NCI-H2107 (cell line): ENCODE results near the gene SLC35F4.
"Not testable (repeated sequence)": the region's sequence is repeated elsewhere in the genome, so short reads cannot be mapped to it uniquely, and the experiment has no call there.

ENCODE experiments used
- DNase-seq: peaks from one replicate; lab custom pipeline; 2025; lab: John Stamatoyannopoulos, UW

Gene SLC35F4

DNA sequence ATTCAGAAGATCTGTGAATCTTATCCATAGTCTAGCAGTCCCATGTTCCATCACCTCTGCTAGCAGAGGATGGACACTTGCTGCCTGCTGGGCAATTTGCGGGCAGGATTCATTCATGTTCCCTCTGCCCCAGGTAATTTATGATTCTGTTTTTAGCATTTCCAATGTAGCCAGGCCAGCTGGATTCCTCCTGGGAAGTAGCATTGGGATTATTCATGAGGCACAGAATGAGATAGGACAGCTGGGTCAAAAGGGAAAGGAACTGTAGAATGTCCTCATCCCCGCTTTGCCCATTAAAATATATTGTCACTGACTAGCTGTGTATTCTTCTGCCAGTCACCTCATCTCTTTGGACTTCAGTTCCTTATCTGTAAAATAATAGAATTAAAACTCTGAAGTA is 68.7 kb downstream of the SLC35F4 start:
- no peak for DNase-seq

DNA sequence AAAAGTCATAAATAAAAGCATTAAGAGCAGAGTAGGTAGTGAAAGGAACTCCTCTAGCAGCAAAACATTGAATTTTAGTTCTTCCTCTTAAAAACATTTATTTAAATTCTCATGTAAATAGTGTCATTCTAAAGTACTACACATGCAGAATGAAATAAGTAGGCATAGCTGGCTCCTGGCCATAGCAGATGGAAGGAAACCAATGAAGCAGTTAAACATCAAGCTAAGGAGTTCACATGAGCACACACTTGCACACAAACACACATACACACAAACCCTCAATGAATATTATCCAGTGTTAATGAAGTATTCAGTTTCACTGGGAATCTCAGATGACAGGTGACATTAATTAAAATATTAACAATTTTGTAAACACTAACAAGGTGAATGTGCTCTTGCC is 69.3 kb downstream of the SLC35F4 start:
- no peak for DNase-seq

DNA sequence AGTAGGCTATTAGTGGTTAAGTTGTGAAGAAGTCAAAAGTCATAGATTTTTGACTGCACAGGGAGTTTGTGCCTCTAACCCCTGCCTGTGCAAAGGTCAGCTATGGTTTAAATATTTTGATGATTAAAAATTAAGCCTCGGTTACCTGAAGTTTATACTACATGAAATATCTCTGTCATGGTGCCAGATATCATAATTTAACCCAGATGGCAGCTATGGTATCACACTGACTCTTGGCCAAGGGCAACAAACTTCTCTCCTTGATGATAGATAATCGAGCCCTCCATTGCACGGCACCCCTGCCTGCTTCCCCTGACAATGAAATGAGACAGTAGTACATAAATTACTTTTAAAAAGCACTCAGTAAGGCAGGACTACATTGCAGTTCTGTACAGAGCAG is 80.8 kb downstream of the SLC35F4 start:
- no peak for DNase-seq

DNA sequence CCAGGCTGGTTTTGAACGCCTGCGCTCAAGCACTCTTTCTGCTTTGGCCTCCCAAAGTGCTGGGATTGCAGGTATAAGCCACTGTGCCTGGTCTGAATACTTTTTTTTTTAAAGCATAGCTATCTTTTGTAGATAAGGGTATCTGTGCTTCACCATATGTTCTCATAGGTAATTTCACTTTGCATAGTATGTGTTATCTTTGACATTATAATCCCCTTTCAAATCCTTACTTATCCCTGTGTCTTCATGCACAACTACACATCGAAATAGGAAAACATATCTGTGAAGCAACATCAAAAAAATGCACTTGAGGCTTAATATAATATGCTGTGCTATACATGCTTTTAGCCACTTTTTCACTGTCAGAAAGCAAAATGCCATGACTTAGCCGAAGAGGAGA is 94.1 kb downstream of the SLC35F4 start:
- no peak for DNase-seq

DNA sequence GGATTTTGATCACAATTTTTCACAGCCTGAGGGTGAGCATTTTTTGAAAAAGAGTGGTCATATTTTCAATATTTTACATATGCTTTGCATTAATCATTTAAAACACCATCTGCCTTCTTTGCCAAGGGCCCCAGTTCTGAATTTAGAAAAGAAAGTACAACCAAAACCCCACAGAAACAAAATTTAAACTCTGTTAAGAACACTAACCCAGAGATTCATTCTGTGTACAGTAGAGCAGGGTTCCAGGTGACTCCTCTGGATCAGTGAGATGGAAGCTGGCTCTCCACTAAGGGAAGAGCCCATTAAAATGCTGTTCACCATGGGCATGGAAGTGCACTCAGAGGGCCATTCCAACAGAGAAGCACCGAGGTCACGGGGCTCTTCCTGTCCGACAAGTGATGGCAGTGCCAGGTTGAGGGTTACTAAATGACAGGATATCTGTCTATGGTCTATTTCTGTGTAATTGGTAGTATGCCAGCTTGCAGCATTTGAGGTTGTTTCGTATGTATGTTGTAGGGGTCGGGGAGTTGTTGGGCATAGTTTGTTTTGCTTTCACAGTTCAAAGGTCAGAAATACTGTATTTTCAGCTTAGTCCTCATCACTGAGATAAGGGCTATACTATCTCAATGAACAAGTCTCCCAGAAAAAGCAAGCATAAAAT is 95.9 kb downstream of the SLC35F4 start:
- DNase-seq, result no peak

DNA sequence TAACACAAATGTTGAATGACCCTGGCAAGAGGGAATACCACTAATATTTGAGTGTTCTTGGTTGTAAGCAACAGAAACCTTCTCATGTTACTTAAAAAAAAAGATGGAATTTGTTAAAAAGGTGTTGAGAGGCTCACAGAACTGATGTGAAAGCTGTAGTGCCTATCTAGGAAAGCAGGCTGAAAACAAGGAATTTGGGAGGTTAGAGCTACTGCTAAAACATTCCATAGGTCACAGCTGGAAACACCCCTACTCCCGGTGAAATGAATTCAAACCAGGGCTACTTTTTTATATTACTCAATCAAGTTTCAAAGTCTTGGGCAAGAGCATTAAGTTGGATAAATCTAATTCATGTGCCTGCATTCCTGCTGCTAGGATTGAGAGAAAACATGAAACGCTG is 104.1 kb downstream of the SLC35F4 start:
- DNase-seq, result no peak

DNA sequence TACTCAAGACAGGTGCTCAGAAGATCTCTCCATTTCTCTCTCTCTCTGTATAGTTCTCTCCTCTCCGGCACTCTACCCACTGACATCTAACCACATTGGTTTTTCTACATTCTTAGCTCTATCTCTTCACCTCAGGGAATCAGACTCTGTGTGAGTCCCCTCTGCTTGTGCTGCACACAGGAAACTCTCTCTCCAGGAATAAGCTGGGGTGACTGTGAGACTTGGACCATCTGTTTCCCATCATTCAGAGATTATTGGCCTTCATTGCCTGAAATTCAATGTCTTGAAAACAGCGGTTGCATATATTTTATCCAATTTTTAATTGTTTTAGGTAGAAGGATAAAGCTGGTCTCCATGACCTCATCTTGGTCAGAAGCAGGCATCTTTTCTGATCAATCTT is 105.0 kb downstream of the SLC35F4 start:
- no peak for DNase-seq

DNA sequence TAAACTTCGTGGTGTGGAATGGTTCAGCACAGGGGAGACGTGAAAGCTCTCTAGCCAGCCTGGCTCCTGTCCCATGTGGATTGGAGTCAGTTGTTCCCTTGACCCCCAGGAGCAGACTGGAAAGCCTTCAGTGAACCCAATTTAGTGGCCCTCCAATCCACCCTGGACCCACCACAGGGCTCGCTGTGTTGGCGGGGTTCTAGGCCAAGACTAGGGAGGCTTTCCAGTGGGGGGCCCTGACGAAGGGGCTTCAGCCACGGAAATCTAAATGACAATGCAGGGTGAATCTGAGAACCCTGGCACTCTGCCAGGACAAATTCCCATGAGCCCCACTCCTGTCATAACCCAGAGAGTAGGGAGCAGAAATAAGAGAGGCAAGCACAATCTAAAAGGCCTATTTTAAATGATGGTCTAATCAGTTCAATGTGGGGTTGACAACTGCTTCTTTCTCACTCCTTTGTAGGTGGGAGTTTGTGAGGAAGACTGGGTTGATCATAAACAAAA is 110.8 kb downstream of the SLC35F4 start:
- no peak for DNase-seq

DNA sequence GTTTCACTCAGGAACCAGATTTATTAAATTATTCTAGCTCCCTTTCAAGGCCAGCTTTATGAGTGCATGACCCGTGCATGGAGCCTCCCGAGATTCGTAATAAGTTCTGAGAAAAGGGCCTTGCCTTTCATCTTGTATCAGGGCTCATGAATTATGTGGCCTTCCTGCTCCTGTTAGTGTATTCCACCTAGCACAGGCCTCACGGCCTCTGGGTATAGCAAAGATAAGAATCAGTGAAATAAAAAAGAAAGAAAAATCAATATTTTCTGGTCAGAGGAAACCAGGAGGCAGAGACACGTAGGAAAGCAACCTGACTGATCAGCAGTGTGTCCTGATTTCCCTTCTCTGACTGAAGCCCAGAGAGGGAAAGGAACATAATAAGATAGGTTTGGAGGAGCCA is 111.4 kb downstream of the SLC35F4 start:
- DNase-seq, result no peak

DNA sequence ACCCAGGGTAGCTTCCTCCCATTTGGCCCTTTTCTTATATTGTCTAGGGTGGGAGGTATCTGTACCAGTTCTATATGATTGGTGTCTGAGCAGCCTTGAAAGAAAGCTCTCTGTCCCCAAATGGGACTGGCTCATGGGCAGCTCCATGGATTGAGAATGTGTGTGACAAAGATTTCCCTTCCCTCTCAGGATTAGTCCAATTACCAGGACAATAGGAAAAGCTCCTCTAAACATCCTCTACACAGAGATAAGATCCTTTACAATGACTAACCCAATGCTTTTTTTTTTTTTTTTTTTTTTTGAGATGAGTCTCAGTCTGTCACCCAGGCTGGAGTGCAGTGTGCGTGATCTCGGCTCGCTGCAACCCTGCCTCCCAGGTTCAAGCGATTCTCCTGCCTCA is 112.1 kb downstream of the SLC35F4 start:
- DNase-seq, result no peak

DNA sequence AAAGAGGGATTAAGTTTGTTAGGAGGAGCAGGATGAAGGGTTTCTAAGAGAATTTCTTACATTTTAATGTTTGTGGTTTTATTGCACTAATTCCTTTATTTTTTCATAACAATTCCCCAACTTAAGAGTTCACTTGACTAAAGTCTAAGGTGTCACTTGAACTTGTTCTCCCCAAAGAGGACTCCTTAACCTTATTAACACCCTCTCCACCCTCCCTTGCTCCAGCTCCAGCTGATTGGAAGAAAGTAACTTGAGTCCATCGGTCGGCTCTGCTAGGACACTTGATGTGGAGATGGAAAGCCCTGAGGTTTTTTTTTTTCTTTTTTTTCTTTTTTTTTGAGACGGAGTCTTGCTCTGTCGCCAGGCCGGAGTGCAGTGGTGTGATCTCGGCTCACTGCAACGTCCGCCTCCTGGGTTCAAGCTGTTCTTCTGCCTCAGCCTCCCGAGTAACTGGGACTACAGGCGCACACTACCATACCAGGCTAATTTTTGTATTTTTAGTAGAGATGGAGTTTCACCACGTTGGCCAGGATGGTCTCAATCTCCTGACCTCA is 113.7 kb downstream of the SLC35F4 start:
- DNase-seq, result not testable (repeated sequence)

DNA sequence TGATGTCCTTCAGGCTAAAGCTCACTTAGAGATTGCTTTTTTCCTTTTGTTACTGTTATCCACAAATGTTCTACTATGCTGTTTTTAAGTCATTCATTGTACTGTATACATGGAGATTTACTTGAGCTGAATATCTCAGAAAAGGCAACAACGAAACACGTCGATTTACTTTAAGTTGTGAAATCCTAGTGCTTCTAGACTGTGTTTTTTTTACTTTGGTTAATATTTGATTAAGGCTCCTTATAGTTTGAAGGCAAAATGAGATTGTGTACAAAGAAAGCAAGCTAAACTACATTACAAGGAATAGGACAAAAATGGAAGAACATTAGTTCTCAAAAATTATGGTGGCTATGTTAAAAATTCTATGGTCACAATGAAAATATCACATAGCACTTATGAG is 114.5 kb downstream of the SLC35F4 start:
- no peak for DNase-seq

DNA sequence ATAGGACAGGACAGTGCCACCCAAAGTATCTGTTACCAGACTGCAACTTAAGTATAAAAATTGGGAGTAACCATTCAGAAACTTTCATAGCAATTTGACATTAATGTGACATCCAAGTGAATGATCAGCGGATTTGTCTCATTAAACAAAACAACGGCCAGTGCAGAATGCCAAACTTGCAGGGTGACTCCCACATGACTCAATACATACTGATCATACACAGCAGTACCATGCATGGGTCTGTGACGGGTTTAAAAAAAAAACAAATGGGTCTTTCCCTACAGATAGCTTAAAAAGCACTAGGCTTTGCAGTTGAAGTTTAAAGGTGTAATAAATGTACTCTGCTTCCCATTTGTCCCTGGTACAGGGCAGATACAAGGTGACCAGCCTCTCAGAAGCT is 116.6 kb downstream of the SLC35F4 start:
- DNase-seq, result no peak

DNA sequence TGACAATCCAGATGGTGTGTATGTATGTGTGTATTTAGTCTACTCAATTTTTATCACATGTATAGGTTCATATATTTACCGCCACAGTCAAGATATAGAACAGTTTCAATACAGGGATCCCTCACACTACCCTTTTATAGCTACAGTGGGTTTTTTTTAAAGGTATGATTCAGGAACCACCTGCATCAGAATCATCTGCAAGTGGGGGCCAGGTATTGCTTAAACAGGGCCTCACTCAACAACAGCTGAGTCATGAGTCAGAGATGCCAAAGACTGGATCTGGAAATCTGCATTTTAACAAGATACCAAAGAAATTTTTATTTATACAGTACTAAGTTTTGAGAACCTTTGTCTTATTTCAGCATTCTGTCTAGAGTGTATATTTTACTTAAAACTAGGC is 117.6 kb downstream of the SLC35F4 start:
- DNase-seq, result no peak

DNA sequence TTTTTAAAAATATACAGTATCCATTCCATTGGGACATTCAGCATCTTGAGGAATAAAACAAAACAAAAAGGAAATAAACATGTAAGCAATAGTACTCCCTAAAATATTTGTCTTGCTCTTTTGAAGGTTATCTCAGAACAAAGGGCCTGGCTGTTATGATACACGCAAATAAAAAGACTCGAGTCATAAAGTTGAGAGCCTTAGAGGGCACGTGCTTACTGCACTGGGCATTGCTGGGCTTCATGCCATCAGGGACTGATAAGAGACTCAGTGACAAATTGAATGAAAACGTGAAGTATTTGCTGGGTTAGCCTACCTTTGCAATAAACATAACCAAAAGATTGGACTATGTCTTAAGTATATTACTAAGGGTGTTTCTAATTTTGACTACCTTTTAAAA is 118.9 kb downstream of the SLC35F4 start:
- DNase-seq, result no peak

DNA sequence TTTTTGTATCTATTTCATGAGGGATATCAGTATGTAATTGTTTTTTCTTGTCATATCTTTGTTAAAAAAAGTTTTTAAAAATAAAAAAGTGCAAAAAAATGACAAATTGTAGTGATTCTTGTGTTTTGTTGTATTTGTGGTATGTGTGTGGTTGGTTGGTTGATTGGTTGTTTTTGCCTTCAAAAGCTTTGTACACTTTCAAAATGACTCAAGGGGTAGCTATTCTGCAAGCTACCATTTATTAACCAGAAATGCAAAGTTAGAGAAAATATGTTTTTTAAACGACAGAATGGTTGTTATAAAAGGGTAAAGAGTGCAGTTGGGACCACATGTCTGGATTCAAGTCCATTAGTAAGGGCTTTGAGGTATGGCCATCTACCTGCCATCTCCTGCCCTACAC is 119.3 kb downstream of the SLC35F4 start:
- DNase-seq, result no peak

DNA sequence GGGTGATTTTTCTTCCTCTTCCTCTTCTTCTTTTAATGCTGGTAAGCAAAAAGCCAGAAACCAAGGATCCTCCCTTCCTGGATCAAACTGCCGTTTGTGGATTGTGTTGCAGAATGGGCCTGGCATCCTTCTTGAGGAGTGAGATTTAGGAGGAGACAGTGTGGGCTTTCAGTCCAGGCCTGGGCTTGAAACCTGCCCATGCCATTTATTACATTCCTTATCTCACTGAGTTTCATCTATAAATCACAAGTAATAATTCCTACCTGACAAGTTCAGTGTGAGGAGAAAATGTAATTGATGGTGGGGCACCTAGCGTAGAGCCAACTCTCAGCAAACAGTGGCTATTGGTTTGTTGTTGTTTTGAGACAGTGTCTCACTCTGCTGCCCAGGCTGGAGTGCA is 126.4 kb downstream of the SLC35F4 start:
- no peak for DNase-seq

DNA sequence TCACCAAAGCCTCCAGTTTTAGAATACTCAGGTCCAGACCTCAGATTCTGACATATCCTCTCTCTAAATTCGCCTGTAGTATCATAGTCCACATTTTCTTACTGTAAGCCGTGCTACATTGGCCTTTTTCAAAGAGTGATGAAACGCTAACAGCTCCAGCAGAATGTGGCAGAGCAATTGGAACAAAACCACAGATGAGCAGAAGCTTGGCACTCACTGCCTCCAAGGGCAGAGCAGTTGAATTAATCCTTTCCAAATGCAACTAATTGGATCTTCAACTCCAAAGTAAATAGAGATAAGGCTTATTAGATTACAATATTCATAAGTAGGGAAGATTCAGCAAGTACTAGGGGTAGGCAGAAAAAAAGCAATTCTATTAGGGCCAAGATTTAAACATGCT is 128.3 kb downstream of the SLC35F4 start:
- no peak for DNase-seq

DNA sequence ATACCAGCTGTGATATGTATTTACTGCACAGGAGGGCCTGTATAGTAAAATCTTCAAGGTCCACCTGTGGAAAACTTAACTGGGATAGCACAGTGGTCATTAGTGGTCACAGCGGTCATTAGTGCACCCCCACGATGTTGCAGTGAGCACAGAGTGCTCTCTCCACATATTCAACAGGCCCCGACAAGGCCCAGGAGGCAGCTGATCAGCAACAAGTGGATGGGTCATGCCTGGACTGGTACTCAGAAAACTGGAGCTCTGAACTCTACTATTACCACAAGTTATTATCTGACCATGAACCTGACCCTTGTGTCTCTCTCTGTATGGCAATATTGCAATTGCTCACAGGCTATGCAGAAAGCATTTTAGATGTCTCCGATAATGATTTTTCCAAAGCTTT is 129.5 kb downstream of the SLC35F4 start:
- DNase-seq, result no peak

DNA sequence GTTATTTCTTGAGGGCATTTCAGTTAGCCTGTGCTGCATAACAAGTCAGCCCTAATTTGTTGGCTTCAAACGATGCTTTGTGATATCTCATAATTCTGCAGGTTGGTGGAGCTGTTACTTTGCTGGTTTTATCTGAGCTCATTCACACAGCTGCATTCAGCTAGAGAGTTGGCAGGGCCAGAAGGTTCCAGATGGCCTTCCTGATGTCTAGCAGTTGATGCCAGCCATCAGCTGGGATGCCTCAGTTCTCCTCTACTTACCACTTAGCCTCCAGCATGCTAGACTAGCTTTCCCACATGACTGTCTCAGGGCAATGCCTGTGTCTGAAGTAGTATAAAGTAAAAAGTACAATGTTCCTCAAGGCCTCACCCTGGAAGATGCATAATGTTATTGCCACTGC is 130.6 kb downstream of the SLC35F4 start:
- no peak for DNase-seq

DNA sequence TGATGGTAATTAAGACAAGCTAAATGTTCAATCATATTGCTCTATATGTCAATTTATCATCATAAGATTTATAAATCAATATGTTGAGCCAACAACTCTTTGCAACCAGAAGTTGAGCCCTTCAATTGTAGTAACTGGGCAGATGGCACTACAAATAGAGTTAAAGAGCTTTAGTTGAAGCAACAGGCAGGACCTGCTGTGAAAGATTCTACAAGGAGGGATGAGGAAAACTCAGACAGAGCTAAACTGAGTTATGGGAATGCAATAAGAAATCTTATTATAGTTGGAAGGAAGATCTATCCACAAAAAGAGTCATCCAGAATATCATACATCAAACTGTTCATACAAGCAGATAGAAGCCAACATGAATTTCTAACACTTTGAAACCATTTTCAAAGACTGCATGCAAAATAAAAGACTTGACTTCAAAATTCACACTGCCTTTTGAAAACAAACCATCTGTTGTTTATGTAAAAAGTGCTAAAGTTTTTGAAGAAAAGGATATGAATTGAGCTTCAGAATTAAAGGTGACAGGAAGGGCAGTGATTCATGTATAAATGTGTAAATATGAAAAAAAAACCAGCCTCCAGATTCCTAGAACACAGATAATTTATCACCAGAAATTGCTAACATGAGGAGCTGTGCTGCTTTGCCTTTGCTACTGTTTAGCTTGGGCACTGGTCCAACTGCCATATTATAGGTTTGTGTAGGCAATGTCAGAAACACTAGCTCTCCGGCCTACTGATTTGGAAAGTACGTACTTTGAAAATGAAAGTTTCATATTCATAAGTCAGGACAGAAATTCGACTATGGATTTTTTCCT is 133.2 kb downstream of the SLC35F4 start:
- DNase-seq, result no peak

DNA sequence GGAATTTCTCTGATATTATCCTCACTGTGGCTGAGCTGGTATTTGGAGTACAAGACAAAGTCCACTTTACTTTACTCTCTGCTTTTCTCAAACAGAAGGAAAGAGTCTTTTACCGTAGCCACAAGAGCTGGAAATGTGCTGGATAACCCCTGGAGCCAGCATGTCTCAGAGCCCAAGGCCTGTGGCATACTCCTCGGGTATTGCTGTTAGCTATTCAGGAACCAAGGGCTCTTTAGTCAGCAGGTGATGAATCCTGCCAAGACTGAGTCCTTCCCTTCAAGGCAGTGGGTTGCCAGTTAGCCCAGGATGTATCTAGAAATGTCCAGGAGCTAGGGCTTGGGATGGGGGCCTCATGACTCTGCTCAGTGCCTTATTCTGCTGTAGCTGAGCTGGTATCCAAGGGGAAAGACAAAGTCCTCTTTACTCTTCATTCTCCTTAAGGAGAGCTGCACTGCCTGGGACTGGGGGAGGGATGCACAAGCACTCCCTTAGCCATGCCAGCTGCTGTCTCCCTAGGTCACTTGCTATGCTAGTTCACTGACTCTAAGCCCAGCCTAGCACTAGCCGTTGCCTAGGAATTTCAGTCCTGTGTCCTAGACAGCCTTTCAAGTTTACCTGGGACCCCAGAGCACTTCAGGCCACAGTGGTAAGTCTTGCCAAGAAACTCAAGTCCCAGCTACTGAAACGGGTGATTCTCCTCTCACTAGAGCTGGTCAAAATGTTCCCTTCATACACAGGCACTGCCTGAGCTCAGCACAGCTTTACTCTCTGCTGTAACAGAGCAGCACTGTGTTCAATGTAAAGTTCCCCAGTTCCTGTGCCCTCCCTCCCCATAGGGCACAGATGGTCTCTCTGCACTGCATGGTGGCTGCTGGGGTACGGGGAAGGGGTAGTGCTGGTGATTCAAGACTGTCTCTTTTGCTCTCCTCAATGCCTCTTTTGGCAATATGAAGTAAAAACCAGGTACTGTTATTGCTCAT is 136.4 kb downstream of the SLC35F4 start:
- DNase-seq, result no peak
